Neural progenitor cell (in vitro differentiated cells): Measurements from ENCODE around the gene SENP1. TPM values are rescaled to one million over a fixed set of nuclear protein-coding genes. Genes with fewer than 3 reads are reported as not detected.

ENCODE experiments used
- DNase-seq: peaks from one replicate; pipeline ENCODE4 v3.0.0-alpha.2; 2016; ENCODE audit warnings: low spot score
- H2AFZ ChIP-seq: fragments of 200-600 bp; sonication (generic); replicated peaks from 2 replicates; pipeline ENCODE4 v1.6.1; 2016; ENCODE audit warnings: antibody characterized with exemption
- H3F3A ChIP-seq: fragments of 200-600 bp; sonication (generic); 2 replicates; pipeline ENCODE4 v1.6.1; 2016; ENCODE audit warnings: antibody characterized with exemption, low read depth
- H3K27ac ChIP-seq: fragments of 200-600 bp; sonication (generic); 2 replicates; pipeline ENCODE4 v1.5.1; 2016; ENCODE audit warnings: mild to moderate bottlenecking
- H3K27me3 ChIP-seq: fragments of 200-600 bp; sonication (generic); 2 replicates; pipeline ENCODE4 v1.6.1; 2016; ENCODE audit warnings: mild to moderate bottlenecking, moderate library complexity
- H3K36me3 ChIP-seq: fragments of 200-600 bp; sonication (generic); 2 replicates; pipeline ENCODE4 v1.5.1; 2016
- H3K4me1 ChIP-seq: fragments of 200-600 bp; sonication (generic); 2 replicates; pipeline ENCODE4 v1.6.1; 2016; ENCODE audit warnings: mixed run types
- H3K4me2 ChIP-seq: fragments of 200-600 bp; sonication (generic); 2 replicates; pipeline ENCODE4 v1.6.1; 2016
- H3K4me3 ChIP-seq: fragments of 200-600 bp; sonication (generic); 2 replicates; pipeline ENCODE4 v1.5.1; 2016
- H3K79me2 ChIP-seq: fragments of 200-600 bp; sonication (generic); 2 replicates; pipeline ENCODE4 v1.6.1; 2016; ENCODE audit warnings: low read depth
- H3K9ac ChIP-seq: fragments of 200-600 bp; sonication (generic); 2 replicates; pipeline ENCODE4 v1.6.1; 2016
- H3K9me3 ChIP-seq: fragments of 200-600 bp; sonication (generic); 2 replicates; pipeline ENCODE4 v1.5.1; 2016; ENCODE audit warnings: low read depth
- H4K20me1 ChIP-seq: fragments of 200-600 bp; sonication (generic); 2 replicates; pipeline ENCODE4 v1.6.1; 2016; ENCODE audit warnings: low read depth
- H3K27ac Mint-ChIP-seq: 3 replicates; pipeline ENCODE4 v1.8.0; 2021; ENCODE audit warnings: mixed read lengths
- H3K27me3 Mint-ChIP-seq: 2 replicates; pipeline ENCODE4 v1.8.0; 2022; ENCODE audit warnings: low read depth, mild to moderate bottlenecking, inconsistent platforms, moderate library complexity, mixed read lengths; ENCODE audit not compliant: insufficient read depth
- H3K36me3 Mint-ChIP-seq: 3 replicates; pipeline ENCODE4 v1.8.0; 2021; ENCODE audit warnings: mixed read lengths
- H3K4me1 Mint-ChIP-seq: 3 replicates; pipeline ENCODE4 v1.8.0; 2021; ENCODE audit warnings: mixed read lengths
- H3K4me3 Mint-ChIP-seq: 3 replicates; pipeline ENCODE4 v1.8.0; 2021; ENCODE audit warnings: mild to moderate bottlenecking, moderate library complexity, mixed read lengths
- H3K9me3 Mint-ChIP-seq: 3 replicates; pipeline ENCODE4 v1.8.0; 2020; ENCODE audit warnings: mixed read lengths
- EZH2 ChIP-seq: fragments of 200-600 bp; sonication (generic); IDR thresholded peaks from 2 replicates; pipeline ENCODE4 v1.6.1; 2017; ENCODE audit warnings: antibody characterized with exemption, mild to moderate bottlenecking, moderate library complexity
- EZH2phosphoT487 ChIP-seq: fragments of 200-600 bp; sonication (generic); IDR thresholded peaks from 2 replicates; pipeline ENCODE4 v1.6.1; 2017; ENCODE audit warnings: antibody characterized with exemption
- microRNA-seq: library from miRNA; unstranded; fragments of <30 nt; microRNA quantifications from one replicate; pipeline ENCODE4, GENCODE V29; 2016
- small RNA-seq: library from RNA; depleted of rRNA; stranded (forward); fragments of <200 nt; gene quantifications from one replicate; pipeline ENCODE3, GENCODE V24; 2015
- total RNA-seq: library from RNA; depleted of rRNA; stranded (reverse); fragments of >200 nt; gene quantifications from 2 replicates; pipeline ENCODE4 v1.2.3, GENCODE V29; 2015; ENCODE audit warnings: low replicate concordance
- TF ChIP-seq, protein P1 (sequence below): fragments of 200-600 bp; sonication (generic); IDR thresholded peaks from 2 replicates; pipeline ENCODE4 v1.5.1; 2017; ENCODE audit warnings: antibody characterized with exemption, mild to moderate bottlenecking

SENP1 gene
- total RNA-seq, 1 donor from 2014 or later: 89.9 TPM

DNA sequence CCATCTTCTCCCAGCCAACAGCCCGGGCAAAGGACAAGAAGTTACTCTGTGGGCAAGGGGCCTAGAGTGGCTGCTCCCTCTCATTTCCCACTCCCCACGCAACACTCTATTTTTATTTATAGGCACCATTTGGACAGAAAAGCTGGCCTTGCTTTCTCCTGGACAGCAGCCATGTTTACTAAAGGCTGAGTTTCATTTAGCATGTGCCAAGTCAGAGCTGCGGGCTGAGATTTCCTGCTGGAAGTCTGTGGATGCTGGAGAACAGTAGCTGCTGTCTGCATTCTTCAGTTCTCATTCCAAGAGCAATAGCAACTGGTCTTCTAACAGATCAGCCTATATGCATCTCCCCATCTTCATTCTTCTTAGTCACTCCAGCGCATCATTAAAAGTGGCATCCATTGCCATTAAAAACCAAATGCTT lies 109.9 kb downstream of the SENP1 start:
- Histone ChIP-seq H3K4me1 (peaks cover 40% of the 10 kb centered on the region), H4K20me1 (peaks cover 61% of the 10 kb centered on the region), H3K36me3 (peaks cover 18% of the 10 kb centered on the region), H3K79me2 (peaks cover 12% of the 10 kb centered on the region), H3K4me3 (no peak overlapping the region), H3K27ac (no peak overlapping the region), H3F3A (peaks cover 28% of the 10 kb centered on the region), H3K4me2 (no peak overlapping the region), H3K9ac (no peak overlapping the region), H3K27me3 (peaks cover 47% of the 10 kb centered on the region), H2AFZ (no peak overlapping the region), H3K9me3 (no peaks in the 10 kb centered on the region)
- Mint-ChIP-seq H3K9me3 (no peaks in the 10 kb centered on the region), H3K4me3 (no peak overlapping the region), H3K27me3 (peaks cover 3% of the 10 kb centered on the region), H3K27ac (no peak overlapping the region), H3K36me3 (peaks cover 49% of the 10 kb centered on the region), H3K4me1 (peaks cover 46% of the 10 kb centered on the region)
- TF ChIP-seq EZH2 (no peak), EZH2phosphoT487 (no peak)
- TF ChIP-seq, protein P1, sequence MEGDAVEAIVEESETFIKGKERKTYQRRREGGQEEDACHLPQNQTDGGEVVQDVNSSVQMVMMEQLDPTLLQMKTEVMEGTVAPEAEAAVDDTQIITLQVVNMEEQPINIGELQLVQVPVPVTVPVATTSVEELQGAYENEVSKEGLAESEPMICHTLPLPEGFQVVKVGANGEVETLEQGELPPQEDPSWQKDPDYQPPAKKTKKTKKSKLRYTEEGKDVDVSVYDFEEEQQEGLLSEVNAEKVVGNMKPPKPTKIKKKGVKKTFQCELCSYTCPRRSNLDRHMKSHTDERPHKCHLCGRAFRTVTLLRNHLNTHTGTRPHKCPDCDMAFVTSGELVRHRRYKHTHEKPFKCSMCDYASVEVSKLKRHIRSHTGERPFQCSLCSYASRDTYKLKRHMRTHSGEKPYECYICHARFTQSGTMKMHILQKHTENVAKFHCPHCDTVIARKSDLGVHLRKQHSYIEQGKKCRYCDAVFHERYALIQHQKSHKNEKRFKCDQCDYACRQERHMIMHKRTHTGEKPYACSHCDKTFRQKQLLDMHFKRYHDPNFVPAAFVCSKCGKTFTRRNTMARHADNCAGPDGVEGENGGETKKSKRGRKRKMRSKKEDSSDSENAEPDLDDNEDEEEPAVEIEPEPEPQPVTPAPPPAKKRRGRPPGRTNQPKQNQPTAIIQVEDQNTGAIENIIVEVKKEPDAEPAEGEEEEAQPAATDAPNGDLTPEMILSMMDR: no peak
- DNase-seq: no peak

DNA sequence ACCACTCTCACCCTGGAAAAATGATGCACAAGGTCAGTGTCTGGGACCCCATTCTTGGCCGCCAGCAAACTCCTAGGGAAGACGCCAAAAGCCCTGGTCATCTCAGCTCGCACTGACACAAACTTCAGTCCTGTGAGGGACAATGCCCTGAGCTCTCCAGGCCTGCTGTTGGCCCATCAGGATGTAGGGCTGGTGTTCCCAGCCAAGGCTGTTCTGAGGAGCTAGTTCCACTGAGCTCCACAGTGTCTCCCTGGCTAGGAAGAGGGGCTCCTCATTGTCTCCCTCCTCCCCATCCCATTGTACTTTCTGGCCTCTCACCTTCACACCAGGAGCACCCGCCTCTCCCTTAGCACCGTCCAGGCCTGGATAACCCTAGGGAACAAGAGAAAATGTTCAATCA lies 112.4 kb downstream of the SENP1 start:
- H4K20me1 ChIP-seq: peaks cover 60% of the 10 kb centered on the region
- peaks cover 31% of the 10 kb centered on the region for H3K27me3 ChIP-seq
- H3K4me2 ChIP-seq: no peak overlapping the region
- peaks cover 11% of the 10 kb centered on the region for H3K27me3 Mint-ChIP-seq
- H3F3A ChIP-seq: peaks cover 26% of the 10 kb centered on the region
- no peak overlapping the region for H3K4me3 ChIP-seq
- H3K27ac ChIP-seq: no peak overlapping the region
- peaks cover 50% of the 10 kb centered on the region for H3K4me1 Mint-ChIP-seq
- H3K79me2 ChIP-seq: no peaks in the 10 kb centered on the region
- H3K9me3 Mint-ChIP-seq: no peaks in the 10 kb centered on the region
- H3K36me3 Mint-ChIP-seq: peaks cover 51% of the 10 kb centered on the region
- H3K9ac ChIP-seq: no peak overlapping the region
- H3K4me1 ChIP-seq: peaks cover 51% of the 10 kb centered on the region
- H3K36me3 ChIP-seq: peaks cover 18% of the 10 kb centered on the region
- H3K27ac Mint-ChIP-seq: no peak overlapping the region
- no peak for DNase-seq
- H3K4me3 Mint-ChIP-seq: no peak overlapping the region
- TF ChIP-seq, protein P1: no peak
- TF ChIP-seq EZH2 (no peak), EZH2phosphoT487 (no peak)
- no peak overlapping the region for H2AFZ ChIP-seq
- no peaks in the 10 kb centered on the region for H3K9me3 ChIP-seq

Small RNAs within 50 kb of the gene (microRNA-seq; reads per million reads assigned to microRNA genes)
- gene MIR6505: 3.6 reads per million, percentile 18 among the genes with 10 or more reads in this experiment

Small RNAs within 50 kb of the gene (small RNA-seq; reads per million reads assigned to genes)
- 0.07 reads per million for gene MIR6505
- gene RNU6-1203P: not detected

Other genes with a start within 250 kb of the SENP1 start
- 0.09 TPM in 1 of 2 replicates, not detected in the other for gene VDR, start 201.1 kb downstream of the SENP1 start, total RNA-seq
- 87.5 and 115 TPM in 2 replicates for gene TMEM106C, start 142.5 kb downstream of the SENP1 start, total RNA-seq
- 69.1 and 330 TPM in 2 replicates for gene COL2A1, start 101.6 kb downstream of the SENP1 start, total RNA-seq
- 128 and 161 TPM in 2 replicates for gene PFKM, start 13.3 kb upstream of the SENP1 start, total RNA-seq
- 4.2 and 5.9 TPM in 2 replicates for gene ASB8, start 51.4 kb upstream of the SENP1 start, total RNA-seq
- 0.28 and 1.1 TPM in 2 replicates for gene CCDC184, start 77.6 kb upstream of the SENP1 start, total RNA-seq
- gene OR10AD1, start 97.2 kb upstream of the SENP1 start, total RNA-seq: not detected in 2 replicates
- gene ZNF641, start 244.8 kb upstream of the SENP1 start, total RNA-seq: 13.3 and 21.7 TPM in 2 replicates